ENCODE results near the gene MEX3C. TPM values are rescaled to one million over a fixed set of nuclear protein-coding genes. Genes with fewer than 3 reads are reported as not detected.

Gene MEX3C
- polyA plus RNA-seq, 10 donors = 30.1 to 40.4 (median 35.3) TPM

Other genes with a start within 250 kb of the MEX3C start
- gene ELAC1, start 229.6 kb downstream of the MEX3C start, polyA plus RNA-seq (ENCODE audit: insufficient read length in 10 of 10) = 10 to 100 TPM in 1 of 10 donors, 1 to 10 TPM in 9; 4.5 to 10.8 (median 6.1) TPM
- gene SMAD4, start 167.5 kb downstream of the MEX3C start, polyA plus RNA-seq (ENCODE audit: insufficient read length in 10 of 10) = 100 to 1,000 TPM in 5 of 10 donors, 10 to 100 TPM in 5; 70.2 to 124 (median 99.6) TPM

Measured in muscle of back (tissue), 10 donors.